ENCODE data around the gene JARID2.

- no peak for TF ChIP-seq ZNF212 (CRISPR knock-in tag; IDR thresholded peaks at IDR 0.05)
- TF ChIP-seq CBFB (CRISPR knock-in tag; IDR thresholded peaks at IDR 0.05) = no peak
- TF ChIP-seq MYC (IDR thresholded peaks at IDR 0.05; ENCODE audit: low read depth, low read length) = no peak
- TF ChIP-seq MYC (CRISPR knock-in tag; IDR thresholded peaks at IDR 0.05; ENCODE audit: borderline replicate concordance, low read depth) = no peak
- TF ChIP-seq ATF1 (CRISPR knock-in tag; IDR thresholded peaks at IDR 0.05) = no peak
- no peak for TF ChIP-seq ATF1 (tag; IDR thresholded peaks at IDR 0.05)
- no peak for TF ChIP-seq POLR2A (conservative IDR thresholded peaks at IDR 0.05)
- no peak for TF ChIP-seq CREM (IDR thresholded peaks at IDR 0.05; ENCODE audit: low read depth)
- no peak for TF ChIP-seq NBN (IDR thresholded peaks at IDR 0.05; ENCODE audit: low read depth)
- TF ChIP-seq SRF (CRISPR knock-in tag; IDR thresholded peaks at IDR 0.05) = no peak
- TF ChIP-seq SETDB1 (IDR thresholded peaks at IDR 0.05; ENCODE audit: low read length) = no peak
- TF ChIP-seq, protein P1, sequence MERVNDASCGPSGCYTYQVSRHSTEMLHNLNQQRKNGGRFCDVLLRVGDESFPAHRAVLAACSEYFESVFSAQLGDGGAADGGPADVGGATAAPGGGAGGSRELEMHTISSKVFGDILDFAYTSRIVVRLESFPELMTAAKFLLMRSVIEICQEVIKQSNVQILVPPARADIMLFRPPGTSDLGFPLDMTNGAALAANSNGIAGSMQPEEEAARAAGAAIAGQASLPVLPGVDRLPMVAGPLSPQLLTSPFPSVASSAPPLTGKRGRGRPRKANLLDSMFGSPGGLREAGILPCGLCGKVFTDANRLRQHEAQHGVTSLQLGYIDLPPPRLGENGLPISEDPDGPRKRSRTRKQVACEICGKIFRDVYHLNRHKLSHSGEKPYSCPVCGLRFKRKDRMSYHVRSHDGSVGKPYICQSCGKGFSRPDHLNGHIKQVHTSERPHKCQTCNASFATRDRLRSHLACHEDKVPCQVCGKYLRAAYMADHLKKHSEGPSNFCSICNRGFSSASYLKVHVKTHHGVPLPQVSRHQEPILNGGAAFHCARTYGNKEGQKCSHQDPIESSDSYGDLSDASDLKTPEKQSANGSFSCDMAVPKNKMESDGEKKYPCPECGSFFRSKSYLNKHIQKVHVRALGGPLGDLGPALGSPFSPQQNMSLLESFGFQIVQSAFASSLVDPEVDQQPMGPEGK (CRISPR knock-in tag; IDR thresholded peaks at IDR 0.05; ENCODE audit: borderline replicate concordance) = no peak
- TF ChIP-seq EP300 (IDR thresholded peaks at IDR 0.05; ENCODE audit: low read length) = no peak
Observed at GRCh38 chr6:15430931-15431405, 185.1 kb downstream of the JARID2 start.

Data from K562 (cell line).